ENCODE measurements around the gene TMEM184C. TPM values are rescaled to one million over a fixed set of nuclear protein-coding genes. Genes with fewer than 3 reads are reported as not detected.

The TMEM184C gene
- total and polyA plus RNA-seq, 2 of the 8 experiments (the other 6 are each of a cell fraction or from before 2014, with no cell fraction given): 11.1 to 42.4 TPM

GRCh38 chr4:147570616-147571015, 46.6 kb upstream of the TMEM184C start:
- H2AFZ ChIP-seq (ENCODE audit: low read length): no peak overlapping the region
- POLR2A ChIA-PET (ENCODE audit: partially characterized antibody): no interaction called here

More at GRCh38 chr4:147570616-147571015, 46.6 kb upstream of the TMEM184C start:
- H2AK5ac ChIP-seq (ENCODE audit: low read depth, low read length): no peak overlapping the region
- WGBS, 2 experiments (ENCODE audit: extremely low coverage in 1 of 2, insufficient coverage in 1 of 2, insufficient read length in 1 of 2, insufficient replicate concordance in 2 of 2, low coverage in 1 of 2, low lambda C conversion rate in 2 of 2, missing lambda C conversion rate in 1 of 2): 87% methylated on average over 4 of the region's 4 CpGs; no CpG with 5 or more reads in 1 of the 2 experiments
- no peak overlapping the region for H2BK15ac ChIP-seq (ENCODE audit: low read length)
- CTCF ChIA-PET (ENCODE audit: partially characterized antibody): interaction anchor here (1.0 to 2.8 kb wide), 8 partner anchors 9 to 459 kb away, joined by 3 to 6 read pairs (median 4); no protein-coding TSS in a partner anchor
- TF ChIP-seq GTF2F1 (IDR thresholded peaks at IDR 0.05; ENCODE audit: borderline replicate concordance, low read depth, low read length) (no peak), RAD21 (IDR thresholded peaks at IDR 0.05 in 1 of 2, conservative IDR thresholded peaks at IDR 0.05 in 1 of 2; ENCODE audit: low read depth in 2 of 2, low read length in 2 of 2) (peak; percentile 6 to 19; a peak in 1 of 4 replicates)
- H3K4me1 ChIP-seq (replicated peaks in 1 of 4; ENCODE audit: control insufficient read depth in 3 of 4, insufficient read depth in 4 of 4, low read length in 3 of 4): 0 out of 7 replicates have a peak, but pooled peaks cover 0 to 6% (median 0%) of the 10 kb centered on the region in 4 experiments
- FAIRE-seq: no peak
- no peaks in the 10 kb centered on the region for H4K20me1 ChIP-seq (replicated peaks in 1 of 2; ENCODE audit: control insufficient read depth in 1 of 2, insufficient read depth in 2 of 2, low read length in 2 of 2)
- no peak overlapping the region for H3K4ac ChIP-seq (replicated peaks; ENCODE audit: insufficient read length, low read depth, low read length)
- H4K8ac ChIP-seq (ENCODE audit: extremely low read depth, insufficient read depth, low read length): no peak overlapping the region
- no peak overlapping the region for H2BK5ac ChIP-seq (ENCODE audit: low read depth, low read length)
- H4K5ac ChIP-seq (ENCODE audit: insufficient read length, low read depth, low read length): no peak overlapping the region
- no peak overlapping the region for H3K27ac ChIP-seq (ENCODE audit: low read depth, low read length)
- H2BK12ac ChIP-seq (ENCODE audit: low read depth, low read length): no peak overlapping the region
- no peaks in the 10 kb centered on the region for H3K23me2 ChIP-seq (ENCODE audit: low read depth, low read length)
- no peak overlapping the region for H2BK20ac ChIP-seq (ENCODE audit: low read length)
- no peaks in the 10 kb centered on the region for H3K79me2 ChIP-seq (ENCODE audit: control insufficient read depth in 1 of 2, insufficient read depth in 2 of 2, low read length in 2 of 2)
- H3K9me3 ChIP-seq (ENCODE audit: insufficient read depth in 2 of 2, low read depth in 1 of 2, low read length in 1 of 2): peaks cover 0 to 2% of the 10 kb centered on the region in 2 experiments; a peak in 2 of 4 replicates
- no peak overlapping the region for H3K18ac ChIP-seq (ENCODE audit: extremely low read depth, low read length)
- H3K79me1 ChIP-seq (ENCODE audit: low read depth, low read length): no peaks in the 10 kb centered on the region
- no peaks in the 10 kb centered on the region for H3K27me3 ChIP-seq (replicated peaks in 1 of 4; ENCODE audit: control insufficient read depth in 3 of 4, extremely low read depth in 1 of 4, insufficient read depth in 3 of 4, low read length in 3 of 4)
- no peak overlapping the region for H3K14ac ChIP-seq (ENCODE audit: insufficient read length)
- no peak overlapping the region for H3K4me3 ChIP-seq (ENCODE audit: extremely low read depth in 1 of 4, insufficient read depth in 2 of 4, low read depth in 3 of 4, low read length in 4 of 4)
- H3K4me2 ChIP-seq (ENCODE audit: insufficient read depth in 1 of 2, low read depth in 2 of 2, low read length in 2 of 2): no peak overlapping the region
- no peak overlapping the region for H3K9ac ChIP-seq (replicated peaks in 1 of 4; ENCODE audit: extremely low read depth in 1 of 4, low read depth in 3 of 4, low read length in 3 of 4)
- H4K91ac ChIP-seq (replicated peaks; ENCODE audit: insufficient read length, low read length): no peak overlapping the region
- H3K36me3 ChIP-seq (ENCODE audit: control insufficient read depth in 2 of 4, insufficient read depth in 4 of 4, low read length in 3 of 4): no peaks in the 10 kb centered on the region
- no peak overlapping the region for H3K23ac ChIP-seq (ENCODE audit: insufficient read length)
- no peak for DNase-seq (ENCODE audit: low read depth in 1 of 2, low spot score in 2 of 2)
- no peak overlapping the region for H2BK120ac ChIP-seq (replicated peaks; ENCODE audit: low read depth, low read length)
- no peak overlapping the region for H3K56ac ChIP-seq (replicated peaks; ENCODE audit: insufficient read length, low read depth, low read length)

Data from H1 (cell line).